Loucy (cell line): Measurements from ENCODE around the gene MAP4K3.
A peak's percentile ranks its signal among the peaks of the same experiment; 100 is the strongest.

ENCODE experiments used
- H2AFZ ChIP-seq: fragments of 200-600 bp; sonication (generic); 2 replicates; pipeline ENCODE4 v1.6.0; 2016; ENCODE audit warnings: antibody characterized with exemption, mild to moderate bottlenecking, low read length, moderate library complexity
- H3F3A ChIP-seq: fragments of 200-600 bp; 2 replicates; pipeline ENCODE4 v1.6.0; 2016; ENCODE audit warnings: antibody characterized with exemption, low read depth, mild to moderate bottlenecking
- H3K27me3 ChIP-seq: fragments of 200-600 bp; sonication (generic); 2 replicates; pipeline ENCODE4 v1.6.1; 2014; ENCODE audit warnings: low read length, mild to moderate bottlenecking; ENCODE audit not compliant: insufficient read depth, poor library complexity, severe bottlenecking
- H3K36me3 ChIP-seq: fragments of 200-600 bp; sonication (generic); 2 replicates; pipeline ENCODE4 v1.6.1; 2016; ENCODE audit warnings: low read length; ENCODE audit not compliant: insufficient read depth
- H3K4me1 ChIP-seq: fragments of 200-600 bp; sonication (generic); 2 replicates; pipeline ENCODE4 v1.5.1; 2014; ENCODE audit warnings: low read length, mild to moderate bottlenecking; ENCODE audit not compliant: insufficient read depth, poor library complexity, severe bottlenecking
- H3K4me2 ChIP-seq: fragments of 200-600 bp; sonication (generic); 2 replicates; pipeline ENCODE4 v1.6.0; 2014; ENCODE audit warnings: antibody characterized with exemption, low read length, low read depth, mild to moderate bottlenecking; ENCODE audit not compliant: poor library complexity, severe bottlenecking
- H3K4me3 ChIP-seq: fragments of 200-600 bp; sonication (generic); 2 replicates; pipeline ENCODE4 v1.5.1; 2014; ENCODE audit warnings: low read length, mild to moderate bottlenecking, mixed read lengths; ENCODE audit not compliant: poor library complexity, severe bottlenecking
- H3K79me2 ChIP-seq: fragments of 200-600 bp; sonication (generic); 2 replicates; pipeline ENCODE4 v1.6.1; 2014; ENCODE audit warnings: low read length; ENCODE audit not compliant: insufficient read depth
- H3K9ac ChIP-seq: fragments of 200-600 bp; sonication (generic); 2 replicates; pipeline ENCODE4 v1.6.0; 2014; ENCODE audit warnings: mild to moderate bottlenecking, low read depth, low read length, moderate library complexity; ENCODE audit not compliant: poor library complexity, severe bottlenecking
- H3K9me2 ChIP-seq: fragments of 200-600 bp; sonication (generic); replicated peaks from 2 replicates; pipeline ENCODE4 v1.6.1; 2016; ENCODE audit warnings: low read depth, low read length, mixed read lengths
- H3K9me3 ChIP-seq: fragments of 200-600 bp; sonication (generic); 2 replicates; pipeline ENCODE4 v1.6.1; 2014; ENCODE audit warnings: mild to moderate bottlenecking, antibody characterized with exemption, low read length, low read depth; ENCODE audit not compliant: insufficient read depth
- H4K20me1 ChIP-seq: fragments of 200-600 bp; sonication (generic); 2 replicates; pipeline ENCODE4 v1.6.0; 2014; ENCODE audit warnings: antibody characterized with exemption, low read length, mild to moderate bottlenecking; ENCODE audit not compliant: insufficient read depth, poor library complexity, severe bottlenecking
- CTCF ChIP-seq: fragments of 200-600 bp; sonication (generic); conservative IDR thresholded peaks from 2 replicates; pipeline ENCODE4 v1.5.1; 2014; ENCODE audit warnings: mild to moderate bottlenecking, antibody characterized with exemption, low read length
- EZH2phosphoT487 ChIP-seq: fragments of 200-600 bp; IDR thresholded peaks from 2 replicates; pipeline ENCODE4 v1.6.1; 2018; ENCODE audit warnings: antibody characterized with exemption, mild to moderate bottlenecking, moderate library complexity, borderline replicate concordance

Gene MAP4K3

GRCh38 chr2:39432701-39433100 is 4.4 kb downstream of the MAP4K3 start:
- H3F3A ChIP-seq, result no peaks in the 10 kb centered on the region
- H3K9me2 ChIP-seq, result no peaks in the 10 kb centered on the region
- TF ChIP-seq EZH2phosphoT487 (no peak), CTCF (no peak)
- H3K27me3 ChIP-seq, result no peaks in the 10 kb centered on the region
- H3K4me3 ChIP-seq, result peak overlapping the region; percentile 98
- peaks cover 63% of the 10 kb centered on the region for H3K4me1 ChIP-seq
- H3K9ac ChIP-seq, result peak overlapping the region; percentile 12
- H3K9me3 ChIP-seq, result no peaks in the 10 kb centered on the region
- H2AFZ ChIP-seq, result no peak overlapping the region
- no peaks in the 10 kb centered on the region for H3K36me3 ChIP-seq
- H3K79me2 ChIP-seq, result peaks cover 85% of the 10 kb centered on the region
- H3K4me2 ChIP-seq, result peak overlapping the region; percentile 83
- peaks cover 41% of the 10 kb centered on the region for H4K20me1 ChIP-seq

- TF ChIP-seq EZH2phosphoT487 (no peak), CTCF (no peak)
- Histone ChIP-seq H3K9me3 (no peaks in the 10 kb centered on the region), H3K36me3 (no peaks in the 10 kb centered on the region), H3K9me2 (no peaks in the 10 kb centered on the region), H3K4me2 (peak overlapping the region; percentile 83), H3K4me3 (peak overlapping the region; percentile 98), H3K27me3 (no peaks in the 10 kb centered on the region), H3K4me1 (peaks cover 68% of the 10 kb centered on the region), H3K79me2 (peaks cover 94% of the 10 kb centered on the region), H3K9ac (peak overlapping the region; percentile 6), H3F3A (no peaks in the 10 kb centered on the region), H4K20me1 (peaks cover 41% of the 10 kb centered on the region), H2AFZ (no peak overlapping the region)
These were observed 5.3 kb downstream of the MAP4K3 start for GRCh38 chr2:39431592-39432316.

DNA sequence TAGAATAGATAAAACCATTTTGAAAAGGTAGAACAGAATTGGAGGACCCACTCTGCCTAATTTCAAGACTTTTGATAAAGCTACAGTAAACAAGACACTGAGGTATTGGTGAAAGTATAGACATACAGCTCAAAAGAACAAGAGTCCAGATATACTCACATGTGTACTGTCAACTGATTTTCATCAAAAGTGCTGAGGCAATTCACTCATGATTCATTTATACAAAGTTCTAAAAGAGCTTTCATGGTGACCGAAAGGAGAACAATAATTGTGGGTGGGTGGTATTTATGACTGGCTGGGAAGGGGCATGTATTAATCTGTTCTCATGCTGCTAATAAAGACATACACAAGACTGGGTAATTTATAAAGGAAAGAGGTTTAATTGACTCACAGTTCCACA is 7.3 kb downstream of the MAP4K3 start:
- H3F3A ChIP-seq, result peaks cover 4% of the 10 kb centered on the region; the same call in 1 of the 2 replicates
- no peaks in the 10 kb centered on the region for H3K36me3 ChIP-seq
- TF ChIP-seq EZH2phosphoT487, result no peak
- TF ChIP-seq CTCF, result no peak
- peak overlapping the region; percentile 83 for H3K4me2 ChIP-seq
- H3K4me3 ChIP-seq, result peak overlapping the region; percentile 35
- H3K9me3 ChIP-seq, result no peaks in the 10 kb centered on the region
- peaks cover 71% of the 10 kb centered on the region for H3K4me1 ChIP-seq
- H4K20me1 ChIP-seq, result peaks cover 31% of the 10 kb centered on the region
- peaks cover 90% of the 10 kb centered on the region for H3K79me2 ChIP-seq
- H2AFZ ChIP-seq, result no peak overlapping the region
- H3K9ac ChIP-seq, result no peak overlapping the region
- no peaks in the 10 kb centered on the region for H3K9me2 ChIP-seq
- H3K27me3 ChIP-seq, result no peaks in the 10 kb centered on the region
